ENCODE measurements around the gene AEBP1.

The AEBP1 gene

DNA sequence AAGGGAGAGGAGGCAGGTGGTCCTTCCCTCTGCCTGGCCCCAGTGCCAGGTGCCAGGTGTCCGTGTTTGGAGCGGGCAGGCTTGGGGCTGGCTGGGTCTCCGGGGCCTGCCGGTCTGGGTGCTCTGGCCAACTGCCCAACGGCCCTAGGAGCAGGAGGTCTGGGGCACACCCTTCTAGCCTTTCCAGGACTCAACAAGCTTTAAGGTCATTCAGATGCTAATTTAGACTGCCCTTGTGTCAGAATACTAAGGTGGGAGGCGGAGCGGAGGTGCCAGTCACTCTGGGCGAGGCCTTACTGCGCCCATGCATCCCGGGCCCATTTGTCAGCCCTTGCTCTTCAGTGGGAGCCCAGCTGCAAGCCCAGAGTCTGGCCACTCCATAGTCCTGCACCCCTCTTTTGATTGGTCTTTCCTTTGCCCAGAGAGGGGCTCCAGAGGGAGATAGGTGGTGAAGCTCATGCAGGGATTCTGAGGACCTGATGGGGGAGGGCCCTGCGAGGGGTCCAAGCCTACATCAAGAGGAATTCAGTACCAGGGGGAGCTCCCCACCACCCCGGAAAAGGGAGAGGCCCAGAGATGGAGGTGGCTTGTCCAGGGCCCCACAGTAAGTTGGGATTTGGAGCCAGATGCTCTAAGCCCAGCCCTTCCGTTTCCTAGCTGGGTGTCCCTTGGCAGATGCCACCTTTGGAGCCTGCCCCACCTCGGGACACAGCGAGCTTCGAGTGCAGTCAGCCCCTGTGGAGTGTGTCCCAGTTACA lies 40.1 kb upstream of the AEBP1 start:
- TF ChIP-seq CTCF (conservative IDR thresholded peaks at IDR 0.05), result no peak

GRCh38 chr7:44064791-44065430 lies 39.2 kb upstream of the AEBP1 start:
- no peak for TF ChIP-seq CTCF (conservative IDR thresholded peaks at IDR 0.05)
- no peak overlapping the region for H3K27ac ChIP-seq

More for the DNA sequence above, 40.1 kb upstream of the AEBP1 start:
- H3K27ac ChIP-seq, result no peak overlapping the region

- H3K27ac ChIP-seq, result no peak within 1 kb of the TSS
- no peak for TF ChIP-seq CTCF (conservative IDR thresholded peaks at IDR 0.05)
These were observed 38.6 kb upstream of the AEBP1 start, which contains the start of gene PGAM2 for GRCh38 chr7:44065431-44066110. Gene PGAM2 (minus strand): TSS chr7:44065567. CDS start chr7:44065529, 38 bp downstream.

GRCh38 chr7:44066111-44066460 lies 38.1 kb upstream of the AEBP1 start:
- no peak for TF ChIP-seq CTCF (conservative IDR thresholded peaks at IDR 0.05)
- no peak overlapping the region for H3K27ac ChIP-seq

- H3K27ac ChIP-seq, result no peak overlapping the region
- TF ChIP-seq CTCF (conservative IDR thresholded peaks at IDR 0.05), result no peak
These were observed 37.6 kb upstream of the AEBP1 start for GRCh38 chr7:44066494-44067063.

DNA sequence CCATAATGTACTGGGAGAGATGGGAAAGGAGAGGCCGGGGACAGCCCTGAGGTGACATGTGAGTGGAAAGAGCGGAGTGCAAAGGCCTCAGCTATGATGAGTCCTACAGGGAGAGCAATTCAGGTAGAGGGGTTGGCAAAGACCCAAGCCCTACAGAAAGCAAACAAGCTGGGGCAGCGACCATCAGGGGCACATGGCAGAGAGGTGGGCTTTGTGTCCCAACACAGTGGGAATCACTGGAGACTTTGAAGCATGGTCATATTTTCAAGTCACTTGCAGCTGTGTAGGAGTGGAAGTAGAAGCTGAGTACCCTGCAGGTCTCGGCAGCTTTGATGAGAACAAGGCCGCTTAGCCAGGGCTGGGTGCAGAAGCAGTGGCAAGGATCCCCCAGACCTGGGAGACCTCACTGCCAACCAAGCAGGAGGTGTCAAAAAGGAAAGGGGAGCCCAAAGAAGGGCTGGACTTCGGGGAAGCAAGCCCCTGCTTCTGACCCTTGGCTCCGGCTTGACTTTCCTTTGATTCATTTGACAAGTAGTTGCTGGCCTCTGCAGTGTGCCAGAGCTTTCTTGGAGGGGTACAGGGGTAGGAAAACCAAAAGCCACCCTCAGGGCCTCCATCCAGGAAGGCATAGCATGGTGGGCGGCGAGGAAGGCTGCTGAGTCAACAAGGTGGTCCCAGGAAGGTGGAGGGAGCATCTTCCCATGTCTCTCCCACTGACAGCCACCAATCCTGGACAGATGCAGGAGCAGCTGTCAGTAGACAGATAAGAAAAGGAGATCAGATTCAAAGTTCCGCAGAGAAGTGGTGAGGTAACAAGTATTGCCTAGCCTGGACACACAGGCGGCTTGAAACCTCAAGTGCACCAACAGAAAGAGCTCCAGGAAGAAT lies 36.8 kb upstream of the AEBP1 start:
- H3K27ac ChIP-seq, result peak overlapping the region; percentile 27; the same call in 1 of the 2 replicates

More for the DNA sequence above, 36.8 kb upstream of the AEBP1 start:
- TF ChIP-seq CTCF (conservative IDR thresholded peaks at IDR 0.05), result no peak

Data from VCaP (cell line).